HuH-7.5 (cell line): Measurements from ENCODE around the gene TSPEAR.
"Not testable (repeated sequence)": the region's sequence is repeated elsewhere in the genome, so short reads cannot be mapped to it uniquely, and the experiment has no call there.

Source experiments
- DNase-seq: peaks from one replicate; pipeline ENCODE4 v3.0.0; 2011; ENCODE audit warnings: low spot score

Gene TSPEAR

DNA sequence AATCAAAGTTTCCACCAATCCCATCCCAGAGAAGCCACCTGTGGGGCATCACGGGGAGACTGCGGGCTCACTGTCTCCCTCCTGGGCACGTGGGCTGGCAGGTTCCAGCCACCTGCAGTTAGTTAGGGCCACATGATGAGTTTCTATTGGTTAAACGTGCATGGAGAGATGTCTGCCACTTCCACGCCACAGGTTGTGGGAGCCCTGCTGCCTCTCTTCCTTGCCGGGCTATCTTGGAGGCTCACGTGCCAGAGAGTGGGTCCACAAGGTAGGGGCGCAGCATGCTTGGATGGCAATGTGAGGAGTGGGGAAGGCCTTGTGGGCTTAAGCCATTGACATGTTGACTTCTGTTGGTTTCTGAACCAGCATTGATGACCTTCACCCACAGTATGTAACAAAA is 107.5 kb downstream of the TSPEAR start:
- no peak for DNase-seq

DNA sequence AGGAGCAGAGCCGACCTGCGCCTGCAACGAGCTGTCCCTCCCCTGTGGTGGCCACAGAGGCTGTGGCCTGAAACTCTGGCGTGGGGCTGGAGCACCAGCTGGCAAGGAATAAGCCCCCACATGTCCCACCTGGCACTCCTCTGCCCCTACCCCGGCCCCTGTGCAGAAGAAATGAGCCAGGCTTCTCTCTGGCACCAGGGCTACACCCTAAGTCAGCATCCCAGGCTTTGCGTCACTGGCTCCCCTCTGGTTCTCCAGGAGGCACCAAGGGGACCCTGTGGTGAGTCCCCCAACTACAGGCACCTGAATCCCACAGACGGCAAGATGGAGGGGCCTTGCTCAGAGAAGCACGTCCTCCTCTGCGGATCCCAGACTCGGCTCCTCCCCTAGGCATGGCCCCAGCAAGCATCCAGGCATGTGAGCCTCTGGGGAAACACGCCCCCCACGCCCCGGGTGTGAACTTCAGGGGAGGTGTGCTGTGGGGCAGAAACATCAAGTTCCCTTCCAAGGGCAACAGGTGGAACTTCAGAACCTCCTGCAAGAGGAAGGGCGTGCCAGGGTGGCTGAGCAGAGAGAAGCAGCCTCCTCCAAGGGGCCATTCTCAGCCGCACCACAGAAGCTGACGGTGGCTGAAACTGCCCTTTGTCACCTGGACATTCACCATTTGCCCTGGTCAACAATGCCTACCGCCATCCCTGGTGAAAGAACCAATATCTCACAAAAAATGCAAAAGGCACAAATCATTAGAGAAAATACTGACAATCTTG is 108.1 kb downstream of the TSPEAR start:
- DNase-seq: no peak

- no peak for DNase-seq
These were observed 108.9 kb downstream of the TSPEAR start for GRCh38 chr21:44602463-44602850.

GRCh38 chr21:44601596-44602462 is 109.5 kb downstream of the TSPEAR start:
- DNase-seq: no peak

GRCh38 chr21:44601091-44601490 is 110.3 kb downstream of the TSPEAR start:
- DNase-seq: not testable (repeated sequence)

DNA sequence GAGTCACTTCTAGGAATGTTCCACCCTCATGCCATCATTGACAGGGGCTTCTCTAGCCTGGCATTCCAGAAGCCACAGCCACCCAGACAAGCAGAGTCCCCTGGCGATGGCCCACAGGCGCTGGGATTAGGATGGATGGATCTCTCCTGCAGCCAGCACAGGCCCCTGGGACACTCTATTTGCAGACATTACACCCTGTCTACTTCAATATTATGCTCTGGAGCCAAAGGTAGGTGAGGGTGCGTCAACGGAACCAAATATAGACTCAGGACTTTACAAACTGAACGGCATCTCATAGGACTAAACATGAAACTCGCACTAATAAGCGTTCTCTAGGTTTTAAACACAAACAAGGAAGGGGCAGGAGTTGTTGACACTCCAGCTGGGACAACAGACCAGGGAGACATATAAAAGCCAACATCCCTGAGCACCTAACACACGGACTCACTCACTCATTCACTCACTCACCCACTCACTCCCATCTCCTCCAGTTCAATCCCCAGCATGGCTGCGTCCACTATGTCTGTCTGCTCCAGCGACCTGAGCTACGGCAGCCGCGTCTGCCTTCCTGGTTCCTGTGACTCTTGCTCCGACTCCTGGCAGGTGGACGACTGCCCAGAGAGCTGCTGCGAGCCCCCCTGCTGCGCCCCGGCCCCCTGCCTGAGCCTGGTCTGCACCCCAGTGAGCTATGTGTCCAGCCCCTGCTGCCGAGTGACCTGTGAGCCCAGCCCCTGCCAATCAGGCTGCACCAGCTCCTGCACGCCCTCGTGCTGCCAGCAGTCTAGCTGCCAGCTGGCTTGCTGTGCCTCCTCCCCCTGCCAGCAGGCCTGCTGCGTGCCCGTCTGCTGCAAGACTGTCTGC is 111.0 kb downstream of the TSPEAR start, which contains the start of gene KRTAP10-7:
TSS of gene KRTAP10-7 (plus strand) at position 480 of the 861 bp plus-strand sequence. CDS start at position 505, 25 bp downstream.
- DNase-seq: not testable (repeated sequence)

DNA sequence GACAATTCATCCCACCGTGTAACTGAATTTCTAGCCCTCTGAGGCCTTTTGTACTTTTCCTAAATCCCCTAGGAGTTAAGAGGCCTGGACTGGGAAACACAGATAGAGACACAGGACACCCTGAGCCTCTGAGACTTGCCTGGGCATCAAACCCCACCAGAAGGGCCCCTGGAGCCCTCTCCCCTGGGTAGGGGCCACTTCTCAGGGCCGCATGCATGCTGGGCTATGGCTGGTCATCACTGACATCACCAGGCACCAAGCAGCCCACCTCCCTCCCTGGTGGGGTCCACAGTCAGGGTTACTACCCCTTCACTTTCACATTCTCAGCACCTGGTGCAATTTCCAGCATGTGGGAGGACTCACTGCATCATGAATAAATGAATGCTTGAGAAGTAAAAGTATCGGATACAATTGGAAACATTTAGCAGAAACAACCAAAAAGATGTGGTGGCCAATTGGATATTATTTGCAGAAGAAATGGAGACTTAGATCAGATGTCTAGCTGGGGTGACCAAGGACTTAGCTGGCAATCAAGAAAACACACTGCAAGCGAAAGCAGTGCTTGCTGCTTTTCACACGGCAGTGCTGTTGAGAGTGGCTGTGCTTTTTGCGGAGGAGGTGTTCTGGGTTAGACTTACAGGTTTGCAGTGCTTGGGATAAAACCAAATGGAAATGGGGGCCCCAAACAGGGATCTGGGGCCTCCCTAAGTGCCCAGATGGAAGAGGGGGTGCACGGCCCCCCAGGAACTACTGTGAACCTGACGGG is 111.9 kb downstream of the TSPEAR start:
- DNase-seq: no peak

DNA sequence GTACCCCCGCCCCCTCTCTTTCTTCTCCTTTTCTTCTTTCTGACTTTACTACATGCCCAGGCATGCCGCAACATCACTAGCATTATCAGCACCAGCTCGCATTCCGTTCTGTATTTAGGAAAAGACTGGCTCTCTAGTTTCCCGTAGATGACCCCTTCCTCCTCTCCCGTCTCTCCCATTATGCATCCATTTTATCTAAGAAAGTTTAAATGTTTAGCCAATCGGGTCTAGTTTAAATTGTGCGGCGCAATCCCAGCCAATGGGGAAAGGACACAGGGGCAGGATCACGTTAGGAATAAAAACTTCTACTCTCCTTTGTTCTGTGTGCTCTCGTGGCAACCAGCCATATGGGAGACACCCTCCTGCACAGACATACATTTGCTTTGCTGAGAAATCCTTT is 113.3 kb downstream of the TSPEAR start:
- no peak for DNase-seq

DNA sequence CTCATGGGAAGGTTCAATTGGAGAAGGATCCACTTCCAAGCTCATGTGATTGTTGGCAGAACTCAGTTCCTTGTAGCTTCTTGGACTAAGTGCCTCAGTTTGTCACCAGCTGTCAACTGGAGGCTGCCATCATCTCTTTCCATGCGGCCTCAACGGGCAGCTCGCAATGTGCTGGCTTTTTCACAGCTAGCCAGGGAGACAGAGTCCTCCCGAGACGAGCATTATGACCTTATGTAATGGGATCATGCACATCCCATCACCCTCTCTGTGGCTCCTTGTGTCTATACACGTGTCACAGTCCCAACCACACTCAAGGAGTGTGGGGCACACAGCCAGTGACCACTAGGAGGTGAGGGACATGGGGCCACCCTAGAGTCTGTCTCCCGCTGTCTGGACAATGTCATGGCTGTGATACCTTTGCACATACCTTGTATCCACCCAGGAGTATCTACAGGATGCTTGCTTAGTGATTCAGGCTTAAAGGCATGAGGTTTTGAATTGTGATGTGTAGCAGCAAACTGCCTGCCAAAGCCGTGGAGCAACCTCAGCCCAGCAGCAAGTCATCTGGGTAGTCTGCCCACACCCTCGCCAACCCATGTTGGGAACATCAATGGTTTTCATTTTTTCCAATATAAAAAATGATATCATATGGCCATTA is 115.2 kb downstream of the TSPEAR start:
- DNase-seq: no peak

DNA sequence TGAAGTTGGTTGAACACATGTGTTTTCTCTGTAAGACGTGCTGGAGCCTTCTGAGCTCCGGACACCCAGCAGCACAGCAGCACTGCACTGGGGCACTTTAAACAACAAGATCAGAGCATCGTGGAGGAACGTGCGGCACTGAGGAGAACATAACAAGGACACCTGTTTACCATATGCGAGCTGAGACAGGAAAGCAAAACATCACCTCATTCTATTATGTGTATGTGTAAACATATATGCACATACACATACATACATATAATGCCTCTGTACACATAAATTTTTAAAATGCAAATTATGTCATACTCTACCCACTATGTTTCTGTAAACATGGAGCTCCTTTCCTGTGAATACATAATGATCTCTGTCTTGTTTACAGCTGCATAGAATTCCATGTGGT is 115.8 kb downstream of the TSPEAR start:
- DNase-seq: no peak

- DNase-seq: no peak
These were observed 116.9 kb downstream of the TSPEAR start for GRCh38 chr21:44594406-44594916.

GRCh38 chr21:44593598-44594405 is 117.6 kb downstream of the TSPEAR start:
- no peak for DNase-seq

- DNase-seq: no peak
These were observed 118.7 kb downstream of the TSPEAR start, which contains the start of gene KRTAP10-6 for GRCh38 chr21:44592446-44593311. Gene KRTAP10-6, minus strand, starts transcription at chr21:44592505. Its CDS starts 21 bp downstream, at chr21:44592484.

- DNase-seq: not testable (repeated sequence)
These were observed 119.6 kb downstream of the TSPEAR start for GRCh38 chr21:44591801-44592130.

DNA sequence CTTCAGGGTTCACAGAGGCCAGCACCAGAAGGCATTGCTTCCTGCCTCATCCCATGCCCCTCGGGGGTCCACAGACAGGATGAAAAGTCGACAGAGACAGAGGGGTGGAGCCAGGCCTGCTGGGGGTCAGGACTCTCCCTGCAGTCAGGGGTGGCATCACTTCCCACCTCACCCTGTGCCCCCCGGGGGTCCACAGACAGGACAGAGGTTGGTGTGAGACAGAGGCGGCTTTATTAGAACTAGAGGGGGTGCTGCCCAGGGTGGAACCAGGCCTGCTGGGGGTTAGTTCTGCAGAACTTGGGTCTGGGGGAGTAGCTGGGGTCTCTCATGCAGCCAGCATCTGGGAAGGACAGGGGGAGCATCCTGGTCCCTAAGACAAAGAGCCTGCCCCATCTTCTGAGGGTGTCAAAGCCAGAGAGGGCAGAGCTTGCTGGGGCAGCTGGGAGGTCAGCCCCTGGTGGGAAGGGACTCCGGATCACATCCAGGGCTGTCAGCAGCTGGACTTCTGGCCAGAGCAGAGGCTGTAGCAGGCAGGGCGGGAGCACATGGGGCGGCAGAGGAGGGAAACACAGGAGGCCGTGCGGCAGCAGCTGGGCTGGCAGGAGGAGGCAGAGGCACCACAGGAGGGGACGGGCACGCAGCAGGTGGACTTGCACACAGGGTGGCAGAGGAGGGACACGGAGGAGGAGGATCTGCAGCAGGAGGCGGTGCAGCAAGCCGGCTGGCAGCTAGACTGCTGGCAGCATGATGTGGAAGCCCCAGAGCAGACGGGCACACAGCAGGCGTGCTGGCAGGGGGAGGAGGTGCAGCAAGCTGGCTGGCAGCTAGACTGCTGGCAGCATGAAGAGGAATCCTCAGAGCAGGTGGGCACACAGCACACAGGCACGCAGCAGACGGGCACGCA is 120.2 kb downstream of the TSPEAR start:
- not testable (repeated sequence) for DNase-seq

- no peak for DNase-seq
These were observed 121.1 kb downstream of the TSPEAR start for GRCh38 chr21:44590311-44590721.

- no peak for DNase-seq
These were observed 121.6 kb downstream of the TSPEAR start for GRCh38 chr21:44589586-44590305.
